AG09319 (cell line): ENCODE measurements around the gene PLEKHG2.

Experiments
- DNase-seq: peaks from one replicate; pipeline ENCODE4 v3.0.0-alpha.2; 2010; ENCODE audit warnings: low read depth; ENCODE audit errors: extremely low read depth
- CTCF ChIP-seq: IDR thresholded peaks from 2 replicates; pipeline ENCODE4 v1.5.1; 2011; ENCODE audit warnings: low read depth, mild to moderate bottlenecking, inconsistent platforms, low read length, moderate library complexity

Gene PLEKHG2

GRCh38 chr19:39388657-39389056 is 23.8 kb upstream of the PLEKHG2 start:
- no peak for TF ChIP-seq CTCF
- DNase-seq, result no peak

- no peak for TF ChIP-seq CTCF
- no peak for DNase-seq
Measured at GRCh38 chr19:39389631-39390414, 22.6 kb upstream of the PLEKHG2 start.

- DNase-seq, result no peak
- no peak for TF ChIP-seq CTCF
Measured at GRCh38 chr19:39390451-39390750, 22.1 kb upstream of the PLEKHG2 start.

GRCh38 chr19:39390751-39391437 is 21.6 kb upstream of the PLEKHG2 start, which contains the start of the genes MED29 and PAF1:
Gene MED29 (plus strand): TSS chr19:39391378. CDS start chr19:39391423, 45 bp downstream.
Gene PAF1 (minus strand): TSS chr19:39391106. CDS start chr19:39390864, 242 bp downstream.
- DNase-seq, result peak; percentile 99
- no peak for TF ChIP-seq CTCF

GRCh38 chr19:39397360-39398296 is 14.8 kb upstream of the PLEKHG2 start:
- peak; percentile 96 for TF ChIP-seq CTCF

GRCh38 chr19:39398297-39398864 is 14.1 kb upstream of the PLEKHG2 start:
- TF ChIP-seq CTCF, result no peak
- DNase-seq, result peak; percentile 81

More at GRCh38 chr19:39397360-39398296, 14.8 kb upstream of the PLEKHG2 start:
- DNase-seq, result no peak
